Stimulated activated naive CD8-positive, alpha-beta T cell treated with anti-CD3 and anti-CD28 coated beads, Interleukin-15, Interleukin-2, amounts not matched to agents 100 ng/mL and 50 ng/mL, for 24 hours (primary cell): ENCODE results near the gene MPPED1.

Experiments
- H3K27ac Mint-ChIP-seq: one replicate; pipeline ENCODE4 v1.8.0; 2021; ENCODE audit warnings: mild to moderate bottlenecking, mixed read lengths
- H3K27me3 Mint-ChIP-seq: one replicate; pipeline ENCODE4 v1.8.0; 2021; ENCODE audit warnings: mixed read lengths
- H3K36me3 Mint-ChIP-seq: one replicate; pipeline ENCODE4 v1.8.0; 2021; ENCODE audit warnings: low read depth, mixed read lengths
- H3K4me1 Mint-ChIP-seq: one replicate; pipeline ENCODE4 v1.8.0; 2021; ENCODE audit warnings: low read depth, mixed read lengths
- H3K4me3 Mint-ChIP-seq: one replicate; pipeline ENCODE4 v1.8.0; 2021; ENCODE audit warnings: mild to moderate bottlenecking, mixed read lengths
- H3K9me3 Mint-ChIP-seq: one replicate; pipeline ENCODE4 v1.8.0; 2021; ENCODE audit warnings: mixed read lengths

MPPED1 gene

GRCh38 chr22:43526117-43526655, 114.4 kb downstream of the MPPED1 start:
- H3K27me3 Mint-ChIP-seq, result peaks cover 17% of the 10 kb centered on the region
- no peaks in the 10 kb centered on the region for H3K9me3 Mint-ChIP-seq
- no peak overlapping the region for H3K27ac Mint-ChIP-seq
- H3K36me3 Mint-ChIP-seq, result no peaks in the 10 kb centered on the region
- no peak overlapping the region for H3K4me3 Mint-ChIP-seq
- H3K4me1 Mint-ChIP-seq, result peaks cover 2% of the 10 kb centered on the region

- Mint-ChIP-seq H3K36me3 (no peaks in the 10 kb centered on the region), H3K27me3 (peaks cover 17% of the 10 kb centered on the region), H3K4me1 (no peaks in the 10 kb centered on the region), H3K9me3 (no peaks in the 10 kb centered on the region), H3K4me3 (no peak overlapping the region), H3K27ac (no peak overlapping the region)
These were observed 115.1 kb downstream of the MPPED1 start for GRCh38 chr22:43526946-43527345.

- no peaks in the 10 kb centered on the region for H3K36me3 Mint-ChIP-seq
- no peak overlapping the region for H3K27ac Mint-ChIP-seq
- no peak overlapping the region for H3K4me3 Mint-ChIP-seq
- no peaks in the 10 kb centered on the region for H3K9me3 Mint-ChIP-seq
- no peaks in the 10 kb centered on the region for H3K4me1 Mint-ChIP-seq
- peaks cover 13% of the 10 kb centered on the region for H3K27me3 Mint-ChIP-seq
These were observed 117.0 kb downstream of the MPPED1 start for GRCh38 chr22:43528601-43529360.

- Mint-ChIP-seq H3K27me3 (peaks cover 13% of the 10 kb centered on the region), H3K4me3 (no peak overlapping the region), H3K9me3 (no peaks in the 10 kb centered on the region), H3K4me1 (no peaks in the 10 kb centered on the region), H3K27ac (no peak overlapping the region), H3K36me3 (no peaks in the 10 kb centered on the region)
These were observed 117.6 kb downstream of the MPPED1 start for GRCh38 chr22:43529461-43529860.

GRCh38 chr22:43529934-43530333, 118.1 kb downstream of the MPPED1 start:
- no peak overlapping the region for H3K4me3 Mint-ChIP-seq
- H3K4me1 Mint-ChIP-seq, result no peaks in the 10 kb centered on the region
- no peaks in the 10 kb centered on the region for H3K36me3 Mint-ChIP-seq
- H3K9me3 Mint-ChIP-seq, result no peaks in the 10 kb centered on the region
- H3K27ac Mint-ChIP-seq, result no peak overlapping the region
- peaks cover 12% of the 10 kb centered on the region for H3K27me3 Mint-ChIP-seq

GRCh38 chr22:43530349-43531201, 118.8 kb downstream of the MPPED1 start:
- Mint-ChIP-seq H3K9me3 (no peaks in the 10 kb centered on the region), H3K4me1 (no peaks in the 10 kb centered on the region), H3K27me3 (peaks cover 5% of the 10 kb centered on the region), H3K27ac (no peak overlapping the region), H3K36me3 (no peaks in the 10 kb centered on the region), H3K4me3 (no peak overlapping the region)

- H3K9me3 Mint-ChIP-seq, result no peaks in the 10 kb centered on the region
- no peaks in the 10 kb centered on the region for H3K36me3 Mint-ChIP-seq
These were observed 119.8 kb downstream of the MPPED1 start for GRCh38 chr22:43531651-43532050.

GRCh38 chr22:43532301-43533155, 120.7 kb downstream of the MPPED1 start:
- H3K27ac Mint-ChIP-seq, result no peak overlapping the region
- H3K36me3 Mint-ChIP-seq, result no peaks in the 10 kb centered on the region

More at GRCh38 chr22:43531651-43532050, 119.8 kb downstream of the MPPED1 start:
- Mint-ChIP-seq H3K4me3 (no peak overlapping the region), H3K4me1 (no peaks in the 10 kb centered on the region), H3K27me3 (no peaks in the 10 kb centered on the region), H3K27ac (no peak overlapping the region)

GRCh38 chr22:43533156-43533530, 121.3 kb downstream of the MPPED1 start:
- Mint-ChIP-seq H3K27ac (no peak overlapping the region), H3K4me3 (no peak overlapping the region), H3K27me3 (peaks cover 2% of the 10 kb centered on the region), H3K9me3 (no peaks in the 10 kb centered on the region), H3K36me3 (no peaks in the 10 kb centered on the region), H3K4me1 (no peaks in the 10 kb centered on the region)

More at GRCh38 chr22:43532301-43533155, 120.7 kb downstream of the MPPED1 start:
- no peaks in the 10 kb centered on the region for H3K9me3 Mint-ChIP-seq
- no peaks in the 10 kb centered on the region for H3K4me1 Mint-ChIP-seq
- no peaks in the 10 kb centered on the region for H3K27me3 Mint-ChIP-seq
- no peak overlapping the region for H3K4me3 Mint-ChIP-seq

- Mint-ChIP-seq H3K27ac (no peak overlapping the region), H3K9me3 (no peaks in the 10 kb centered on the region), H3K4me3 (no peak overlapping the region), H3K36me3 (no peaks in the 10 kb centered on the region), H3K27me3 (peaks cover 3% of the 10 kb centered on the region), H3K4me1 (no peaks in the 10 kb centered on the region)
These were observed 122.0 kb downstream of the MPPED1 start for GRCh38 chr22:43533656-43534428.

GRCh38 chr22:43534916-43535315, 123.1 kb downstream of the MPPED1 start:
- Mint-ChIP-seq H3K27me3 (peaks cover 3% of the 10 kb centered on the region), H3K36me3 (no peaks in the 10 kb centered on the region), H3K27ac (no peak overlapping the region), H3K4me3 (no peak overlapping the region), H3K4me1 (no peaks in the 10 kb centered on the region), H3K9me3 (no peaks in the 10 kb centered on the region)

GRCh38 chr22:43535336-43535735, 123.5 kb downstream of the MPPED1 start:
- no peaks in the 10 kb centered on the region for H3K36me3 Mint-ChIP-seq
- no peak overlapping the region for H3K27ac Mint-ChIP-seq

GRCh38 chr22:43535741-43536140, 123.9 kb downstream of the MPPED1 start:
- H3K27ac Mint-ChIP-seq, result no peak overlapping the region
- no peaks in the 10 kb centered on the region for H3K9me3 Mint-ChIP-seq
- H3K27me3 Mint-ChIP-seq, result peaks cover 3% of the 10 kb centered on the region
- no peak overlapping the region for H3K4me3 Mint-ChIP-seq
- no peaks in the 10 kb centered on the region for H3K4me1 Mint-ChIP-seq
- no peaks in the 10 kb centered on the region for H3K36me3 Mint-ChIP-seq

More at GRCh38 chr22:43535336-43535735, 123.5 kb downstream of the MPPED1 start:
- Mint-ChIP-seq H3K9me3 (no peaks in the 10 kb centered on the region), H3K27me3 (peaks cover 3% of the 10 kb centered on the region), H3K4me3 (no peak overlapping the region), H3K4me1 (no peaks in the 10 kb centered on the region)
